ENCODE measurements around the gene CAMTA2.

The CAMTA2 gene

GRCh38 chr17:4932756-4933155 is 54.7 kb downstream of the CAMTA2 start:
- TF ChIP-seq REST (IDR thresholded peaks at IDR 0.05; ENCODE audit: insufficient read depth in 1 of 2, low read depth in 2 of 2, low read length in 2 of 2) (no peak), POLR2AphosphoS5 (IDR thresholded peaks at IDR 0.05; ENCODE audit: low read depth, low read length) (no peak), TAF1 (IDR thresholded peaks at IDR 0.05; ENCODE audit: borderline replicate concordance, insufficient read depth, low read length) (no peak), SIN3A (IDR thresholded peaks at IDR 0.05; ENCODE audit: borderline replicate concordance, insufficient read depth, low read length) (no peak), FOXP2 (optimal IDR thresholded peaks at IDR 0.05; ENCODE audit: borderline replicate concordance, extremely low read depth, extremely low read length, insufficient read depth) (no peak)

DNA sequence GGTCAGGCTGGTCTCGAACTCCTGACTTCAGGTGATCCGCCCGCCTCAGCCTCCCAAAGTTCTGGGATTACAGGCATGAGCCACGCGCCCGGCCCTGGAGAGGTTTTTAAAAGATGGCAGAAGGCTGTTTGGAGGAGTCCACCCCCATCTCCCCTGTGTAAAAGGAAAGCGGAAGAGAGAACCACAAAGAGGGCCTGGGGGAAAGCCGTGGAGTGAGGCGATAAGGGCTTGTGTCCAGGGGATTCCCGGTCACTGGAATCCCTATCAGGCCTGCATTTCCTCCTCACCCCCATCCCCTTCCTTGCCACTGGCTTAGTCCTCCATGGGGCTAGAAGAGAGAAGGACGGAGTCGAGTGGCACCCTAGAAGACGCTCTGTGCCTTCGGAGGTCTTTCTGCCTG is 55.5 kb downstream of the CAMTA2 start, which contains the start of gene GP1BA:
Gene GP1BA, plus strand, starts transcription at position 315 of the 400 bp plus-strand sequence. CDS start 328 bp downstream, outside the sequence.
- TF ChIP-seq REST (IDR thresholded peaks at IDR 0.05; ENCODE audit: insufficient read depth in 1 of 2, low read depth in 2 of 2, low read length in 2 of 2) = no peak
- no peak for TF ChIP-seq POLR2AphosphoS5 (IDR thresholded peaks at IDR 0.05; ENCODE audit: low read depth, low read length)
- TF ChIP-seq TAF1 (IDR thresholded peaks at IDR 0.05; ENCODE audit: borderline replicate concordance, insufficient read depth, low read length) = no peak
- TF ChIP-seq SIN3A (IDR thresholded peaks at IDR 0.05; ENCODE audit: borderline replicate concordance, insufficient read depth, low read length) = no peak
- no peak for TF ChIP-seq FOXP2 (optimal IDR thresholded peaks at IDR 0.05; ENCODE audit: borderline replicate concordance, extremely low read depth, extremely low read length, insufficient read depth)

- no peak for TF ChIP-seq SIN3A (IDR thresholded peaks at IDR 0.05; ENCODE audit: borderline replicate concordance, insufficient read depth, low read length)
- TF ChIP-seq FOXP2 (optimal IDR thresholded peaks at IDR 0.05; ENCODE audit: borderline replicate concordance, extremely low read depth, extremely low read length, insufficient read depth) = no peak
- TF ChIP-seq POLR2AphosphoS5 (IDR thresholded peaks at IDR 0.05; ENCODE audit: low read depth, low read length) = no peak
- TF ChIP-seq TAF1 (IDR thresholded peaks at IDR 0.05; ENCODE audit: borderline replicate concordance, insufficient read depth, low read length) = no peak
- TF ChIP-seq REST (IDR thresholded peaks at IDR 0.05; ENCODE audit: insufficient read depth in 1 of 2, low read depth in 2 of 2, low read length in 2 of 2) = no peak
Observed at GRCh38 chr17:4928881-4929280, 58.6 kb downstream of the CAMTA2 start.

GRCh38 chr17:4921320-4921719 is 66.2 kb downstream of the CAMTA2 start:
- TF ChIP-seq TAF1 (IDR thresholded peaks at IDR 0.05; ENCODE audit: borderline replicate concordance, insufficient read depth, low read length) (no peak), REST (IDR thresholded peaks at IDR 0.05; ENCODE audit: insufficient read depth in 1 of 2, low read depth in 2 of 2, low read length in 2 of 2) (no peak), SIN3A (IDR thresholded peaks at IDR 0.05; ENCODE audit: borderline replicate concordance, insufficient read depth, low read length) (no peak), POLR2AphosphoS5 (IDR thresholded peaks at IDR 0.05; ENCODE audit: low read depth, low read length) (no peak), FOXP2 (optimal IDR thresholded peaks at IDR 0.05; ENCODE audit: borderline replicate concordance, extremely low read depth, extremely low read length, insufficient read depth) (no peak)
